ENCODE data around the gene HOATZ. TPM values are rescaled to one million over a fixed set of nuclear protein-coding genes. Genes with fewer than 3 reads are reported as not detected.

The HOATZ gene
- total RNA-seq, 1 donor from 2014 or later = not detected

- no peak overlapping the region for H3K27ac Mint-ChIP-seq (ENCODE audit: unreplicated experiment)
- peaks cover 2% of the 10 kb centered on the region for H3K27me3 Mint-ChIP-seq (ENCODE audit: unreplicated experiment)
- peaks cover 4% of the 10 kb centered on the region for H3K4me1 Mint-ChIP-seq (ENCODE audit: unreplicated experiment)
- no peaks in the 10 kb centered on the region for H3K36me3 Mint-ChIP-seq (ENCODE audit: low read depth, unreplicated experiment)
- H3K4me3 Mint-ChIP-seq (ENCODE audit: unreplicated experiment) = no peak overlapping the region
- DNase-seq (ENCODE audit: low spot score) = no peak
- peak; percentile 58 for TF ChIP-seq CTCF (IDR thresholded peaks at IDR 0.05; ENCODE audit: unreplicated experiment)
- H3K9me3 Mint-ChIP-seq (ENCODE audit: unreplicated experiment) = no peaks in the 10 kb centered on the region
Measured at GRCh38 chr11:111479666-111480065, 34.9 kb upstream of the HOATZ start.

GRCh38 chr11:111483431-111483830, 31.1 kb upstream of the HOATZ start:
- H3K4me1 Mint-ChIP-seq (ENCODE audit: unreplicated experiment) = peaks cover 6% of the 10 kb centered on the region
- no peak overlapping the region for H3K27ac Mint-ChIP-seq (ENCODE audit: unreplicated experiment)
- no peak for DNase-seq (ENCODE audit: low spot score)
- no peak overlapping the region for H3K4me3 Mint-ChIP-seq (ENCODE audit: unreplicated experiment)
- no peaks in the 10 kb centered on the region for H3K9me3 Mint-ChIP-seq (ENCODE audit: unreplicated experiment)
- no peaks in the 10 kb centered on the region for H3K36me3 Mint-ChIP-seq (ENCODE audit: low read depth, unreplicated experiment)
- TF ChIP-seq CTCF (IDR thresholded peaks at IDR 0.05; ENCODE audit: unreplicated experiment) = no peak
- no peaks in the 10 kb centered on the region for H3K27me3 Mint-ChIP-seq (ENCODE audit: unreplicated experiment)

GRCh38 chr11:111490496-111490895, 24.1 kb upstream of the HOATZ start:
- Mint-ChIP-seq H3K27me3 (ENCODE audit: unreplicated experiment) (no peaks in the 10 kb centered on the region), H3K27ac (ENCODE audit: unreplicated experiment) (no peak overlapping the region), H3K4me1 (ENCODE audit: unreplicated experiment) (no peaks in the 10 kb centered on the region), H3K4me3 (ENCODE audit: unreplicated experiment) (no peak overlapping the region), H3K36me3 (ENCODE audit: low read depth, unreplicated experiment) (no peaks in the 10 kb centered on the region), H3K9me3 (ENCODE audit: unreplicated experiment) (no peaks in the 10 kb centered on the region)
- no peak for TF ChIP-seq CTCF (IDR thresholded peaks at IDR 0.05; ENCODE audit: unreplicated experiment)
- DNase-seq (ENCODE audit: low spot score) = no peak

GRCh38 chr11:111494040-111494439, 20.5 kb upstream of the HOATZ start:
- no peak for TF ChIP-seq CTCF (IDR thresholded peaks at IDR 0.05; ENCODE audit: unreplicated experiment)
- Mint-ChIP-seq H3K27ac (ENCODE audit: unreplicated experiment) (no peak overlapping the region), H3K4me3 (ENCODE audit: unreplicated experiment) (no peak overlapping the region), H3K9me3 (ENCODE audit: unreplicated experiment) (no peaks in the 10 kb centered on the region), H3K27me3 (ENCODE audit: unreplicated experiment) (no peaks in the 10 kb centered on the region), H3K4me1 (ENCODE audit: unreplicated experiment) (peaks cover 2% of the 10 kb centered on the region), H3K36me3 (ENCODE audit: low read depth, unreplicated experiment) (no peaks in the 10 kb centered on the region)
- DNase-seq (ENCODE audit: low spot score) = no peak

GRCh38 chr11:111499483-111499882, 15.1 kb upstream of the HOATZ start:
- H3K9me3 Mint-ChIP-seq (ENCODE audit: unreplicated experiment) = no peaks in the 10 kb centered on the region
- H3K4me1 Mint-ChIP-seq (ENCODE audit: unreplicated experiment) = peaks cover 2% of the 10 kb centered on the region
- no peaks in the 10 kb centered on the region for H3K27me3 Mint-ChIP-seq (ENCODE audit: unreplicated experiment)
- no peak for TF ChIP-seq CTCF (IDR thresholded peaks at IDR 0.05; ENCODE audit: unreplicated experiment)
- H3K4me3 Mint-ChIP-seq (ENCODE audit: unreplicated experiment) = no peak overlapping the region
- DNase-seq (ENCODE audit: low spot score) = no peak
- no peaks in the 10 kb centered on the region for H3K36me3 Mint-ChIP-seq (ENCODE audit: low read depth, unreplicated experiment)
- H3K27ac Mint-ChIP-seq (ENCODE audit: unreplicated experiment) = no peak overlapping the region
